HG02840 (cell line): ENCODE results near the gene GFPT2.

Experiments used
- ATAC-seq: cut with Tn5 transposase; IDR thresholded peaks from one replicate; pipeline ENCODE4 v1.9.1; 2021; ENCODE audit warnings: mild to moderate bottlenecking, moderate library complexity, moderate number of reproducible peaks; ENCODE audit not compliant: unreplicated experiment, low FRiP score

GFPT2 gene

GRCh38 chr5:180335614-180336233, 17.4 kb downstream of the GFPT2 start:
- ATAC-seq = no peak

DNA sequence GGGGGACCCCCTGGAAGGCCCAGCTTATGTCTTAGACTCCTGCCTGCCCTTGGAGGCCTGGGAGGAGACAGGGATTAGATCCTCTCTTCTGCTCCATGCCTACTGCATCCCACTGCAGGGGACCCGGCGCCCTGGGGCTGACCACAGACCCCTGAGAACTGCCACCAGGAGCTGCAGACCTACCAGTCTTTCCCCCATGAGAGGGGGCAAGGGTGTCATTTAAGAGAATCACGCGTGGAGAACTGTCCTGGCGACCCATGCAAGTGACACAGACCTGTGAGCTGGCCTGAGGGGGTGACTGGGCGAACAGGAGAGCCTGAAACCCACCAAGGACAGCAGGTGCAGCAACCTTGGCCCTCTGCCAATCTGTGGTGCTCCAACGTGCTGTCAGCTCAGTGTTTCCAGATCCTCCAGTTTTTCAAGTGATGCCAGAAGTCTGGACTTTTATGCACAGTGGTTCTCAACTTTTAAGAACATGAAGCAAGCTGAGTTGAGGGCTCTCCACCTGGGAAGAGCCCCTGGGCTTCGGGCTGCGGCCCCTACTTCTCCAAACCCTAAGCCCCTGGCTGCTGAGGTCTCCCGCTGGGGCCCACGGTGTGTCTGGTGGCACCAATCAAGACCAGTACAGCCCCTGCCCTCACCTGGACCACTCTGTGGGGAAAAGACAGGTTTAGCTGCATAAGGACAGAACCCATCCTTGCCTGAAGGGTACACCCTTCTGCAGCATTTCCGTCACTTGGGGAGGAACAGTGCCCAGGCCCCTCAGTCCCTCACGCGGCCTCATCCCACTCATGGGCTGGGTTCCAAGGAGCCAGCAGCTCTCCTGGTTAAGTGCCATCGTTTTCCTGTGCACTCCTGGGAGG, 18.2 kb downstream of the GFPT2 start:
- ATAC-seq = no peak

DNA sequence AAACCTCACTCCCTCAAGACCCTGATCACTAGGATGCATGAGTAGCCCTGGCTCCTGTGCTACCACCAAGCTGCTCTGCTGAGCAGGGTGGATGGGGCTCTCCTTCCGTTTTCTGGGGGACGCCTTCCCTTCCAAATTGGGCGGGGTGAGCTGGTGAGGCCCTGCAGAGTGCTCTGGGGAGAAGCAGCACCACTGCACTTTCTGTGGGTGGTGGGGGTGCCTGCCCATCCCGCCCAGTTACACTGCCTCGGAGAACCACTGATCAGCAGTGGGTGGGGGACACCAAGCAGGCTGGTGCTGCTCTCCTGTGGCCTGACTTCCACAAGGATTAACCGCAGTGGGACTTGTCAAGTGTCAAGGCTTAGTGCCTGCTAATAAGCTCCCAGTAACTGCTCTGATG, 19.0 kb downstream of the GFPT2 start:
- ATAC-seq = no peak

DNA sequence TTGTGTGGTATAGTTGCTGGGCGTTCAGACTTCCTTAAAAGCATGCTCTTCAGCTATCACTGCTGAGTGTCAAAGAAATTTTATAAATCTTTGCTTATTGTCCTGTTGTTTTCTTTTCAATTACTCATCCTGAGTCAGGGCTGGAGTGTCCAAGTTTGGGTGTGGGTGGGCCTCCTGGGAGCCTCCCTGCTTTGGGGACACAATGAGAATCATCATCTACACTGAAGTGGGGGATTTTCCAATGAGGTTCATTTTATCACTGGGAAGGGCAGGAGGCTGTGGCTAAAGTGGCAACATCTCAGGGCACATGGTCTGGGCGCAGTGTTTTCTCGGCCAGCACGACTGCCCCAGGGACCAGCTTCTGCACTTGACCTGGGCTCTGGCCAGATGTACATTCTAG, 19.5 kb downstream of the GFPT2 start:
- ATAC-seq = no peak

GRCh38 chr5:180332861-180333260, 20.3 kb downstream of the GFPT2 start:
- no peak for ATAC-seq

GRCh38 chr5:180332051-180332517, 21.1 kb downstream of the GFPT2 start:
- no peak for ATAC-seq

DNA sequence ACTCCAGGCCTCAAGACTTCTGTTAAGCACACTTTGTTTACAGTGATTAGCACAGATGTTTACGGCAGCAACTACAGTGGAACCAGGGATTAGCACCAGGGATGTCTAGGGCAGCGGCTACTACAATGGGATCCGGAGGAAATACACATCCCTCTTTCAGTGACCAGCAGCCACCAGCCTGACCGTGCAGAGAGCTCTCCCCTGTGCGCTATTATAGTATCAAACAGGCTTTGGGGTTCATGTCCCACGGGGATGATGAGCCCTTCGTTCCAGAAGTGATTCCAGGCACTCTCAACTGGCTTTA, 21.5 kb downstream of the GFPT2 start:
- ATAC-seq = no peak

DNA sequence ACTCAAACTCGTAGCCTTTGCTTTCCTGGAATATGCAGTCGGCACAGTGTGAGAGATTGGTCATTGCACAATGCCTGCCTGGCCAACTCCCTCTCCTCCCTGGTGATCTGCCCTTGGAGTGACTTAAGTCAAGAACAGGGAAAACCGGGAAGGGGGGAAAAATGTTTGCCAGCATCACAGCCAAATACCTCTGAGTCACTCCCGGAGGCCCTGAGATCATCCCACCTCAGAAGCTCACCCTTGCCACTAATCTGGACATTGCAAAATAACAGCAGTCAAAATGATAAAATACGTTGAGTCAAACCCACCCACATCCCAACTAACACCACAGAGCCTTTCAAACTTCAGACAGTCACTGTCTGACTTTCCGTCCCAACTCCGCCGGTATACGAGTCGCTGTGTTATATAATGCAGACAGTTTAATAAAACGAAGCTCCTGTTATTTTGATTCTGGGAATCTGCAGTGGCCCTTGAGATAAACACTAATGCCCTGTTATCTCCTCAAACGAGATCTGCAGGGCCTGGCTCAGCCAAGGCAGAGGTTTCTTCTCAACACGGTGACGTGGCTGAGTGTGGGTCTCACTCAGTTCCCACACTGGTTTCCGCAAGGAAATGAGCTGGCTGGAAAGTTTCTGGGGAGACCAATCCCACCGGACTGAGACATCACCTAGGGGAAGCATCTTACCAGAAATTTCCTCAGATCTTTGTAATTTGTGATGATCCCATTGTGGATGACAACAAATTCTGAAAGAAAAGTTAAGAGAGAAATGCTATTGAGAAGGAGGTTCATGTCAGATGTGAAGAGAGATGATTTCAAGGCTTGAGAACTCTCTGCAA, 22.1 kb downstream of the GFPT2 start:
- no peak for ATAC-seq

- ATAC-seq = no peak
Measured at GRCh38 chr5:180330270-180330648, 22.9 kb downstream of the GFPT2 start.

- ATAC-seq = no peak
Measured at GRCh38 chr5:180329606-180330269, 23.4 kb downstream of the GFPT2 start.

- no peak for ATAC-seq
Measured at GRCh38 chr5:180329138-180329435, 24.0 kb downstream of the GFPT2 start.

DNA sequence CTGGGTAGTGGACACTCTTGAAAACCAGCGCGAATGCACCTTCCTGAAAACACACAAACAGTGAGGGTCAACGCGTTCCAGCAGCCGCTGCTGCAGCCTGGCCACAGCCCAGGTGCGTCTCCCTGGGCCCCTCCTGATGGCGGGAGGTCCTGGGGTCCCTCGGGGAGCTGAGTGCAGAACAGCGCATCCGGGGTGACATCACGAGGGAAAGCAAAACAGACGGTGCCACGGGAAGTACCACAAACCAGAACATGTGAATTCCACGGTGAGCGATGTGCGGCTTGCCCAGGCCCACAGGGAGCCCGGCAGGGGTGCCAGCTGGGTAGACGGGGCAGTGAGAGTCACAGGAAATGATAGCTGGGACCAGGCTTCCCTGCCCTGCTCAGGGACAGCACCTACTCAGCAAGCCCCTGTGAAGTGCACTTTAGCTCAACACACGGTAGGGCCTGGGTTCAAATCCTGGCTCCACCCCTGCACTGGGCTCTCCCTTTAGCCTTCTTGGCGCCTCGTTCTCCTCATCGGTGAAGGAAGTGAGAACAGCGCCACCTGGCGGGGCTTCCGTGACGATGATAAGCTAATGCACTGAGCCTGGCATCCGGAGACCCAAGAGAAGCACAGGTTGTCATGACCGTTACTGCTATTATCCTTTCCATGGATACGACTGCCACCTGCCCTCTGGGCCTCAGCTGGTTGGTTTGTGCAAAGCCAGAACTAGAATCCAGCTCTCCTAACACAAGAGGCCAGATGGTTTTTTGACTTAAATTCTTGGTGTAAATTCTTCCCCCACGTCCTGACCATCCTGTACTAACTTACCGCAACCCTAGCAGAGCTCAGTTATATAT, 24.6 kb downstream of the GFPT2 start:
- no peak for ATAC-seq

- no peak for ATAC-seq
Measured at GRCh38 chr5:180326989-180327565, 26.1 kb downstream of the GFPT2 start.

DNA sequence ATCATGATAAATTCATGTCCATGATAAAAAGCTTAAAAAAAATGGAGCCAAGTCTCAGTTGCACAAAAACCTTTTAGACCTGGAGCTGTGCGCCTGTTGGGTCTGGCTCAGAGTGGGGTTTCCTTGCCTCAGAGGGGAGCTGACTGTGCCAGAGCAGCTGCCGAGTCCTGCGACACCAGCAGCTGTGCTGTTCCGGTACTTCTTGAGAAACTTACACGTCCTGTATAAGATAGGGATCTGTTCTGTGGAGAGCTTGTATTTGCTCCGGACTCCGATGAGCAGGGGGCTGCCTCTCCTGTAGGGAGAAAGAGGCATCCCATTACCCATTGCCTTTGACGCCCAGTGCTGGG, 28.6 kb downstream of the GFPT2 start:
- no peak for ATAC-seq

DNA sequence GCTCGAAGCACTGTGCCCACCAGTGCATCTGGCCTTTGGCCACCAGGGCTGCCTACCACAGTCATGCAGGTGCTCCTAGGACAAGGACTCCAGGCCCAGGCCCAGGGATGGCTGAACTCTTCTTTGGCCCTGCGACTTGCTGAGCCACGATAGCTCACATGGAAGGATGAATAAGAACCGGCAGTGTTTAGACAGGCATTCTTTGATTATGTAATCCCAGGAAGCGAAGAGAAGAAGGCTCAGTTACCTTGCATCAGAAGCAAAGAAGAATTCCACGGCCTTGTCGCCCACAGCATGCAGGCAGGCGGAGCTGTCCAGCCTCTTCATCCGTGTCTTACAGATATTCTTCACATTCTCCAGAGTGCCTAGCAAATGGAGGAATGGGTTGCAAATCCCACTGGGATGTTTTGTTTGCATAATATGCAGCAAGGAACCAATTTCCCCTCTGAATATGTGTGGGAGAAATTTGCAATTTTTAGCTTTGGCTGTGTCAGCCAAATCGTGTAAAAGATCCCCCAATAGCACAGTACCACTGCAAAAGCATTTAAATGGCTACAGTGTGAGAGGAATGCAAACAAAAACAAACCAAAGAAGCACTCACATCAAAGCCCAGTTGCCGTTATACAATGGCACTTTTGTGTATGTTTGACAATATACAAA, 29.1 kb downstream of the GFPT2 start:
- no peak for ATAC-seq

- no peak for ATAC-seq
Measured at GRCh38 chr5:180323160-180323559, 30.0 kb downstream of the GFPT2 start.

- ATAC-seq = no peak
Measured at GRCh38 chr5:180318456-180319089, 34.6 kb downstream of the GFPT2 start.

DNA sequence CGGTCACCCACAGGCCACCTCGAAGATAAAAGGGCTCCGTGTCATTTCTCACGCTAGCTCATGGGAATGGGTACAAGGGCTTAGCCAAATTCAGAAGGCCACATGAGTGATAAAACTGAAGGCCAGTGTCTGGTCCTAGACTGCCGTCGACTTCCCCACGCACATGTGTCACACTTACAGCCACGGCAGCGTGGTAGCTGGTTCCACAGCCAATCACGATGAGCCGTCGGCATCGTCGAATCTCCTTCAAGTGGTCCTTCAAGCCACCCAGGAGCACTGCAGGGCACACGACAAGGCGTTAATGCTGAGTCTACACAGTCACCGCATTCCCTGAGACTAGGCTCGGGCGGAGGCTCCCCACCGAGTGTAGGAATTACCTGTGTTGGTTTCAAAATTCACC, 36.5 kb downstream of the GFPT2 start:
- no peak for ATAC-seq

- ATAC-seq = peak; percentile 62
Measured at GRCh38 chr5:180315762-180316212, 37.3 kb downstream of the GFPT2 start.
